Right lobe of liver (tissue), 4 donors: ENCODE measurements around the gene INPP4B.

ENCODE experiments used
- POLR2A ChIP-seq: fragments of 450-650 bp; IDR thresholded peaks from one replicate; pipeline ENCODE4 v1.6.1; 2017; ENCODE audit warnings: antibody characterized with exemption, mild to moderate bottlenecking
- TF ChIP-seq, protein P1 (sequence below), 4 donors: fragments of 200-600 bp in 3 of 4; fragments of 450-650 bp in 1 of 4; IDR thresholded peaks; one replicate each; pipeline versions ENCODE4 v1.5.1 to v1.8.0; 2016 to 2022; ENCODE audit warnings: antibody characterized with exemption in 4 of 4, mild to moderate bottlenecking in 2 of 4
- donor health status: DM: no; HTN: no; CAD: no.
- donor health status: DM: no; HTN: no; CAD: no.
- donor health status: DM: no; HTN: yes; CAD: no.

DNA sequence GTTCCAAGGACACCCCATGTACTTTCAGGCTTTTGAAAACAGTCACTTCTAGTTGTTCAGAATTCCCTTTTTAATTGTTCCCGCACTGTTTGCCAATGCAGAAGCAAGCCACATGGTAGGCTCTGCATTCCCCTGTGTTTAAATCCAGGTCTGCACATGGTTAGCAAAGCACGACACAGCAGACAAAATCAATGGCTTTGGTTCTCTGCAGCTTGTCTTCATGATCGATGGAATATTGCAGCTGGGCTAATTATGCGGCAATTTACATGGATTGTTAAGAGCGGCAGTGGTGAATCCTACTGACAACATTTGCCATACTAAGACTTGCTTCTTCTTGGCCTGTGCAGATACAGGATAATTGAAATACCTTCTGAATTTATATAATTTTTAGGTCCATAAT lies 20.6 kb upstream of the INPP4B start:
- TF ChIP-seq, protein P1, sequence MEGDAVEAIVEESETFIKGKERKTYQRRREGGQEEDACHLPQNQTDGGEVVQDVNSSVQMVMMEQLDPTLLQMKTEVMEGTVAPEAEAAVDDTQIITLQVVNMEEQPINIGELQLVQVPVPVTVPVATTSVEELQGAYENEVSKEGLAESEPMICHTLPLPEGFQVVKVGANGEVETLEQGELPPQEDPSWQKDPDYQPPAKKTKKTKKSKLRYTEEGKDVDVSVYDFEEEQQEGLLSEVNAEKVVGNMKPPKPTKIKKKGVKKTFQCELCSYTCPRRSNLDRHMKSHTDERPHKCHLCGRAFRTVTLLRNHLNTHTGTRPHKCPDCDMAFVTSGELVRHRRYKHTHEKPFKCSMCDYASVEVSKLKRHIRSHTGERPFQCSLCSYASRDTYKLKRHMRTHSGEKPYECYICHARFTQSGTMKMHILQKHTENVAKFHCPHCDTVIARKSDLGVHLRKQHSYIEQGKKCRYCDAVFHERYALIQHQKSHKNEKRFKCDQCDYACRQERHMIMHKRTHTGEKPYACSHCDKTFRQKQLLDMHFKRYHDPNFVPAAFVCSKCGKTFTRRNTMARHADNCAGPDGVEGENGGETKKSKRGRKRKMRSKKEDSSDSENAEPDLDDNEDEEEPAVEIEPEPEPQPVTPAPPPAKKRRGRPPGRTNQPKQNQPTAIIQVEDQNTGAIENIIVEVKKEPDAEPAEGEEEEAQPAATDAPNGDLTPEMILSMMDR (IDR thresholded peaks at IDR 0.05): no peak
- TF ChIP-seq POLR2A: no peak
